C1 segment of cervical spinal cord (tissue), 14 donors: Measurements from ENCODE around the gene MBTD1.
"Not testable (repeated sequence)": the region's sequence is repeated elsewhere in the genome, so short reads cannot be mapped to it uniquely, and the experiment has no call there.

Source experiments
- DNase-seq, 14 donors: peaks; one replicate each; lab custom pipeline; 2025; lab: John Stamatoyannopoulos, UW

Gene MBTD1

DNA sequence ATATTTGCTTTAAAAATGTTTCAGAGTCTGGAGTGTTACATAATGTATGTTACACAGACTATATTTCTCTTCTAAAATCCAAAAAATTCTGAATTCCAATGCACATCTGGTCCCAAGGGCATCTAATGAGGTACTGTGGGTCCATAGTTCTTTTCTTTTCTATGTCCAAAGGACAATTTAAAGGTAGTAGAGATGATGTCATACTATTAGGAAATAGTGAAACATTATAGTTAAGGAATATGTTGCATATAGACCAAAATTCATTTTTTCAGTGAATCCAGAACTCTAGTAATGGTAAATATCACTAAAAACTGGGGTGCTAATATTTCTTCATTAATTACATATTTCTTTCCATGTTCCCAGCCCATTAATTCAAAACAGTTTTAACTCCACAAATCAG, 70.7 kb downstream of the MBTD1 start:
- DNase-seq: no peak

- no peak for DNase-seq
Measured at GRCh38 chr17:51188271-51188833, 71.5 kb downstream of the MBTD1 start.

- DNase-seq: no peak
Measured at GRCh38 chr17:51185763-51186332, 74.0 kb downstream of the MBTD1 start.

GRCh38 chr17:51184124-51184523, 75.7 kb downstream of the MBTD1 start:
- DNase-seq: no peak

DNA sequence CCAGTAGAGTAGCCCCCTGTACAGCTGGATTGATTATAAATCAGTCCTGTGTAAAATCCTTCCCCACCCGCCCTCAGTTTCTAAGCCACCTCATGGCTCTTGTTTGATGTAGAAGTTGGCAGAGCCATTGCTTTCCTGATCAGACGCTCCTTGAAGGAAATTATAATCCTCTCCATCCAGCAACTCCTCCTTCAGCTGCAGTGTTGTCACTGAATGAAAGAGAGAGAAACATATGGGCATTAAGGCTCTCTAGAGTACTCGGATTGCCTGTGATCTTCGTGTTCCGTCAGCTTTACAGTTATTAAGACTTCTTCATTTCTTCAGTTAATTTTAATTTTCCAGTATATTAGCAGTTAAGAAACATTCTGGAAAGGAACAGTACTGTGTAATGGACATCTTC, 79.4 kb downstream of the MBTD1 start:
- no peak for DNase-seq

DNA sequence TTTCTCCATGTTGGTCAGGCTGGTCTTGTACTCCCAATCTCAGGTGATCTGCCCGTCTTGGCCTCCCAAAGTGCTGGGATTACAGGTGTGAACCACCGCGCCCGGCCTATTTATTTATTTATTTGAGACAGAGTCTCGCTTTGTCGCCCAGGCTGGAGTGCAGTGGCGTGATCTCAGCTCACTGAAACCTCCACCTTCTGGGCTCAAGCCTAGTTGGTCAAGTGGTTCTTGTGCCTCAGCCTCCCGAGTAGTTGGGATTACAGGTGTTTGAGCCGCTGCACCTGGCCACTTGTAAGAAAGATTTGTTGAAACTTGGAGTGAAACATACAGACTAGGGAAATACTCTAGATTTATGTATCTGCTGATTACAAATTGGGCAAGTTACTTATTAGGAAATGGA, 87.8 kb downstream of the MBTD1 start:
- DNase-seq: not testable (repeated sequence)

DNA sequence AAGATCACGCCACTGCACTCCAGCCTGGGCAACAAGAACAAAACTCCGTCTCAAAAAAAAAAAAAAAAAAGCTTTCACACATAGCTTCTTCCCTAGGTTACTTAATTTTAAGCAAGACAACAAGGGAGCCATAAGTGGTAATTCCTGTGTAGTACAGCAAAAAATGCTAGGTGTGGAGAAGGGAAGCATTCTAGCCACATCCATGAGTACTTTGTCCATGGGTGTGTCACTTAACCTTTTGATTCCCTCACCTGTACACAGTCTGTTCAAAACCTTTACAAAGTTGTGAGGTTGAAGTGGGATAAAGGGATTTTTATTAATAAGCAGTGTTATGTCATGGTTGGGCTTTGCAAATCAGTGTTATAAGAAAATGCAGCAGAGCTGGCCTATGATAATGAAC, 89.1 kb downstream of the MBTD1 start:
- no peak for DNase-seq

- DNase-seq: no peak
Measured at GRCh38 chr17:51169340-51169739, 90.5 kb downstream of the MBTD1 start.

DNA sequence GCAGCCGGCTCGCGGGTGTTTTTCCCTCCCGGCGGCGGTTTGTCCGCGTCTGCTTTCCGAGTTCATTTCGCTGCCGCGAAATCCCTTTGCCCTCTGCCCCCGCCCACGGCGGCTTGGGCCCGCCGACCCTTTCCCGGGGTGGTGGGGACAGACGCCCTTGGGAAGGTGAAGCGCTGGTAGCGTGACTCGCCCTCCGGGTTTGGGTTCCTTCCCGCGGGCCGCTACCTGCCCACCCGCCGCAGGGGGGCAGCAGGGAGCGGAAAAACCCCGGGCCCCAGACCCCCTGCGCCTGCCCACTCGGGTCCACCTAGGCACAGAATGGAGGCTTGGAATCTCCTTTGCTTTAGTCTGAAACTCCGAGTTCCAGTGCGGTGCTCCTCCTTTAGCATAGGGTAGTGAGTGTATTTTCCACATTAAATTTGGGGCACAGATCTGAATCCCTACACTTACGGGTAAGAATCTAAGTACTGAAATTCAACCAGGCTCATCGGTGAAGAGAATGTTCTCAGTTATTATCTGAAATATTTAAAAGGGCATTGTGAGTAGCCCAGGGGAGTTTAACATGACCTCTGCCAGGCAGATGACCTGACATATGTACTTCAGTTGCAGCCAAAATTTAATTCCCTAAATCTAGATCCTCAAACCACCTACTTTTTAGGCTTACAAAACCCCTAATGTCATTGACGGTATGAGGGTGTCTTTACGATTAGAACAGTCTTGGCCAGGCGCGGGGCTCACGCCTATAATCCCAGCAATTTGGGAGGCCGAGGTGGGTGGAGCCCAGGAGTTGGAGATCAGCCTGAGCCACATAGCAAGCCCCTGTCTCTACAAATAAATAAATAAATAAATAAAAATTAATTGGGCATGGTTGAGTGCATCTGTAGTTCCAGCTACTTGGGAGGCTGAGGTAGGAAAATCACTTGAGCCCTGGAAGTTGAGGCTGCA, 92.6 kb downstream of the MBTD1 start:
- peak in 5 of 14 donors; percentile 35 to 66 (median 49) for DNase-seq

DNA sequence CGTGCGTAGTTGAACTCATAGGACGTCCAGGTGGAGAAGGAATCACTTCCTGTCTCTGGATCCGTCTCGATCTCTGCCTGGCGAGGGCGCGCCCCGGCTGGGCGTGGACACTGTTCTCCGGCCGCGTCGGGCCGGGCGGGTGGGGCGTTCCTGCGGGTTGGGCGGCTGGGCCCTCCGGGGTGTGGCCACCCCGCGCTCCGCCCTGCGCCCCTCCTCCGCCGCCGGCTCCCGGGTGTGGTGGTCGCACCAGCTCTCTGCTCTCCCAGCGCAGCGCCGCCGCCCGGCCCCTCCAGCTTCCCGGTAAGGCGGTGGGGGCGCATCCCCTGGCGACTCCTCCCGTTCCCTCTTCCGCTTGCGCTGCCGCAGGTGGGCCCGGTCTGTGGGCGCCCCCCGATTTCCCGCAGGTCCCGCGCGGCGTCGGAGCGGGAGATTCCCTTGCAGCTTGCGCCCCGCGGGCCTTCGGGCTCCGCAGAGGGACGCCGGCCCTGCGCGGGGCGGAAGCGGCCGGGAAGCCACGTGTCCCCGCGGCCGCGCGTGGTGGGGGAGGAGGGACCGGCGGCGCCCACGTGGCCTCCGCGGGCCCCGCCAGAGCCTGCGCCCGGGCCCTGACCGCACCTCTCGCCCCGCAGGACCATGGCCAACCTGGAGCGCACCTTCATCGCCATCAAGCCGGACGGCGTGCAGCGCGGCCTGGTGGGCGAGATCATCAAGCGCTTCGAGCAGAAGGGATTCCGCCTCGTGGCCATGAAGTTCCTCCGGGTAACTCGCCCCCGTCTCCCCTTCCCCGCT, 93.5 kb downstream of the MBTD1 start, which contains the start of gene NME2:
NME2 (plus strand) TSS at position 214 of the 789 bp plus-strand sequence; CDS start at position 634, 420 bp downstream.
- peak; percentile 10 to 88 (median 62) for DNase-seq

DNA sequence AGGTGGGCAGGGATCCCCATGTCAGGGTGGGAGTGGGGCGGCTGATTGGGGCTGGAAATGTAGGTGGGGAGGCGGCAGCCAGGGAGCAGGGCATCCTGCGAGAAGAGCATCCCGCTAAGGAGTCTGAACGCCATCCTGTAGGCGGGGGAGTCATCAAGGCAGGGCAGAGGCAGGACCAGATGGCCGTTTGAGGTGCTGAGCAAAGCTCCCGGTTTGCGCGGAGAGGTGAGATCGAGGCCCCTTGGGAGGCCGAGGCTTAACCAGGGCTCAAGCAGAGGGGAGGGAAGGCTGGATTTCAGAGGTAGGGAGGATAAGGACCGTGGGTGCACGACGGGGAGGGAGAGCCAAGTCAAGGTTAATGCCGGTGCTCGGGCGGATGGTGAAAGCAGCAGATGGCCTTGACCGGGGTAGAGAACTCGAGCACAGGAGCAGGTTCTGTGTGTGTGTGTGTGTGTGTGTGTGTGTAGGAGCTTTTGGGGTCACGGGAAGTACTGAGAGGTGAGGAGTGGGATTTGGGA, 94.1 kb downstream of the MBTD1 start:
- DNase-seq: peak in 3 of 14 donors; percentile 29 to 49 (median 41)

DNA sequence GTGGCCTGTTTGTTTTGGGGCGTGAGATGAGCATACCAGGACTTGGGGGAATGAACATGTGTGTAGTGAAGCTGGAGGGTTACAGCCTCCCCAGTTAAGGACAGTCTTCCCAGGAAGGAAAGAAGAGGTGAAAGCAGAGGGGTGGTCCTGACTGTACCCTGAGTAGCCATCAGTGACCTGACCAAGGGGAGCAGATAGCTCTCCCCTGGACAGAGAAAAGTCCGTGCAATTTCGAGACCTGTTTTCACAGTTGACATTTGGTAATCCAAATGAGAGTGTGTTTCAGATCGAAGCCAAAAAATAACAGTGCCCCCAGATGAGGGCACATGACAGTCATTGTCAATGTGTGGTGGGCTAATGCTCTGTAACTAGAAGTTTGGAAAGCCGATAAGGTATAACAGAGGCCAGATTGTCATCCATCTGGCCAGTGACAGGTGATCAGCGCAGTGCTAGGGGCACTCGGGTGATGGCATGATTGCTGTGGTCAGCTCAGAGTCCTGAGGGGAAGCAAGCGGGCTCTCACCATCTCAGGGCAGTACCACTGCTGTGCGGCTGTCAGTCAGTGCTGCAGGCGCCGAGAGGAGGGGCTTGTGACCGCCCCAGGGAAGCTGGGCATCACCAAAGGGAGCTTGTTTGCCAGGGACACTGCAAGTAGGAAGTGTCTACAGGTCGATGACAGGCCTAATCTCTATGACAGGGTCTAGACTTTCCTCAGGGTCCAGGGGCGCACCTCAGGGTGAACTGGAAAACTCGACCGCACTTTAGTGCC, 94.8 kb downstream of the MBTD1 start:
- peak in 1 of 14 donors; percentile 49 for DNase-seq

- no peak for DNase-seq
Measured at GRCh38 chr17:51161541-51161940, 98.3 kb downstream of the MBTD1 start.

- no peak for DNase-seq
Measured at GRCh38 chr17:51159604-51160003, 100.2 kb downstream of the MBTD1 start.

GRCh38 chr17:51155416-51155815, 104.4 kb downstream of the MBTD1 start:
- DNase-seq: no peak

DNA sequence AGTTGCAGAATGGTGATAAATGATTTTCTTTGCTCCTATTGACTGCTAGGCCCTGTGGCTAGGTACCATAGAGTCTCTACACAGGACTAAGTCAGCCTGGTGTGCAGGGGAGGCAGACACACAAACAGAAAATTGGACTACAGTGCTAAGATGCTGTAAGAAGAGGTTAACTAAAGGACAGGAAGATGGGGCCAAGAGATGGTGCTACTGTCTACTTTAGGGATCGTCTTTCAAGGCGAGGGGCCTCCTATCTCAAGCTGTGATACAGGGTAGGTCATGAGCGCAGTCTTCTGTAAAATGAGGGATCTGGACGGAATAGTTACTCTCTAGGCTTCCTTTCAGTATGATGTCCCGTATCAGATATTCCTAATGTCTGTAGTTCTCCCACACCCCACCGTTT, 105.7 kb downstream of the MBTD1 start:
- DNase-seq: no peak

DNA sequence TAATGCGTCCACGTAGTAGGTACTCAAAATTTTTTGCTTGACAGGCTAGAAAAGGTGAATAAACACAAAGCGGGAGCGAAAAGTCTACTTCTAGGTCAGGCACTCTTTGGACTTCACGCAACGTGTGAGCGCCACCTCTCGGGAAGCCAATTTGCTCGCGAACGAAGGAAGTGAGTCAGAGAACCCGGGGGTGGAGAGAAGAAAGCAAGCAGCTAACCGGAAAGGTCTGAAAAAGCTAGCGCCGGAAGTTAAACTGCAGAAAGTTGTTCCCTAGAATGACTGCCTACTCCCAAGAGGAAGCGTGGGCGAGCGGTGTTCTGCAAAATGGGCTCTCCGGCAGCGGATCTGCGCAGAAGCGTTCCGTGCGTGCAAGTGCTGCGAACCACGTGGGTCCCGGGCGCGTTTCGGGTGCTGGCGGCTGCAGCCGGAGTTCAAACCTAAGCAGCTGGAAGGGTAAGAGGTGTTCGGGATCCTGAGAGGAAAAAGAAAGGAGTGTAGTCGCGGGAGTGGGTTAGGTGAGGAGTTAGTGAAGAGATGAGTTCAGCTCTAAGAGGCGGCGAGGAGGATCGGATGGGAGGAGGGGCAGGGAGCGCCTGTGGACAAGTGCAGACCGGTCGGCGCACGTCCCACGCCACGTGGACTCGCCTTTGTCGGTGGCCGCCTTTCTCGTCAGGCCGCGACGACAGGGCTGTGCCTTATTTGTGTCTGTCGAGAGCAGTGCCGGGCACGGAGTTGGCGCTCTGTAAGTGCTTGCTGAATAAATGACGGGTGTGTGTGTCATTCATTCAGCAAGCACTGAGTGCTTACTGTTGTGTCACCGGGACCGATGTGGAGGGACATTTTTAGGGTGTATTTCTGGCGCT, 106.4 kb downstream of the MBTD1 start, which contains the start of gene NME1:
NME1 (plus strand) TSS at position 350 of the 863 bp plus-strand sequence. CDS start 2,096 bp downstream, outside the sequence.
- peak; percentile 75 to 99 (median 96) for DNase-seq

DNA sequence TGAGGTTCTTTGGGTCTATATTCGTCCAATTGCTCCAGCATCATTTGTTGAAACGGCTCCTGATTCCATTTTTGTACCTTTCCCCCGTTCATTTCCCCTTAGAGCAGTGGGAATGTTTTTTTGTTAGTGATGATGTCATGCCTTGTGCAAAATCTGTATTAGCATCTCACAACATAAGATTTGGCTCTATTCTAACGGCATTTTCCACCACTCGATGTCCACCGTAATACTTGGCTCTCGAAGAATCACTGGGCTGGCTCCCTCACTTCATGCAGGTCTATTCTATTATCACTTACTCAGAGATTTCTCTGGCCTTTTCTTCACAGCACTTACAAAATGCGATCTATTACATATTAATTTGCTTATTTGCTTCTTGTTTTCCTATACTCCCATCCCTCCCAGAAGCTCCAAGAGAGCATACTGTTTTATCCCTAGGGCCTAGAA, 107.1 kb downstream of the MBTD1 start:
- DNase-seq: peak in 1 of 14 donors; percentile 31

- no peak for DNase-seq
Measured at GRCh38 chr17:51150932-51151331, 108.9 kb downstream of the MBTD1 start.
